GM12878 (cell line): Measurements from ENCODE around the gene EYS. TPM values are rescaled to one million over a fixed set of nuclear protein-coding genes. Genes with fewer than 3 reads are reported as not detected.

Source experiments
- ATF2 ChIP-seq: IDR thresholded peaks from 2 replicates; pipeline ENCODE4 v1.6.1; 2012; ENCODE audit warnings: low read length, inconsistent platforms
- FOS ChIP-seq: IDR thresholded peaks from 3 replicates; pipeline ENCODE4 v1.6.1; 2011; ENCODE audit warnings: borderline replicate concordance; ENCODE audit not compliant: insufficient read length; ENCODE audit errors: extremely low read depth
- GATAD2B ChIP-seq: fragments of 450-650 bp; conservative IDR thresholded peaks from 2 replicates; pipeline ENCODE4 v1.6.1; 2017; ENCODE audit warnings: low read depth, mild to moderate bottlenecking, moderate library complexity
- HSF1 ChIP-seq: fragments of 150-350 bp; IDR thresholded peaks from 2 replicates; pipeline ENCODE4 v1.6.1; 2014; ENCODE audit warnings: mild to moderate bottlenecking, low read depth, low read length
- NBN ChIP-seq: fragments of 450-650 bp; IDR thresholded peaks from 2 replicates; pipeline ENCODE4 v1.6.1; 2016
- PKNOX1 ChIP-seq: fragments of 450-650 bp; IDR thresholded peaks from 2 replicates; pipeline ENCODE4 v1.6.1; 2016; ENCODE audit warnings: mild to moderate bottlenecking
- POLR2AphosphoS5 ChIP-seq: IDR thresholded peaks from 2 replicates; pipeline ENCODE4 v1.6.1; 2011; ENCODE audit warnings: mild to moderate bottlenecking, low read length, inconsistent platforms
- TCF7 ChIP-seq: IDR thresholded peaks from 2 replicates; pipeline ENCODE4 v1.6.1; 2014; ENCODE audit warnings: antibody characterized with exemption, borderline replicate concordance
- ZNF384 ChIP-seq: IDR thresholded peaks from 2 replicates; pipeline ENCODE4 v1.6.1; 2012; ENCODE audit warnings: low read depth, mild to moderate bottlenecking, low read length, improper control_type of control experiment, borderline replicate concordance
- polyA plus RNA-seq, 11 experiments: library from polyadenylated mRNA; depleted of rRNA in 4 of 11; unstranded in 6 of 11; stranded (reverse) in 5 of 11; fragments of >200 nt; fragmentation: Nextera tagmentation in 4 of 11; fragmentation: Illumina TruSeq in 1 of 11; extraction: Ambion mirVana in 4 of 11; extraction: Trizol in 1 of 11; gene quantifications; 1 replicate in 1 of 11; 2 replicates in 10 of 11; pipeline versions ENCODE4 v1.2.1 to v1.2.3, GENCODE V29; 2011 to 2016; ENCODE audit warnings: inconsistent platforms in 2 of 11, missing spikeins in 2 of 11, low read depth in 1 of 11
- total RNA-seq, 4 experiments: library from RNA; depleted of rRNA in 3 of 4; stranded (reverse); fragments of >200 nt in 3 of 4; fragmentation: Illumina TruSeq in 1 of 4; extraction: Trizol in 1 of 4; gene quantifications; 2 replicates each; pipeline versions ENCODE4 v1.2.1 to v1.2.3, GENCODE V29; 2013 to 2021
- TF ChIP-seq, protein P1 (sequence below): IDR thresholded peaks from 2 replicates; pipeline ENCODE4 v1.6.1; 2011; ENCODE audit warnings: mild to moderate bottlenecking, low read depth, low read length, moderate library complexity; ENCODE audit not compliant: insufficient replicate concordance
- TF ChIP-seq, protein P2 (sequence below): IDR thresholded peaks from 2 replicates; pipeline ENCODE4 v1.6.1; 2012; ENCODE audit warnings: low read depth, low read length, improper control_type of control experiment
- TF ChIP-seq, protein P3 (sequence below): IDR thresholded peaks from 2 replicates; pipeline ENCODE4 v1.6.1; 2012; ENCODE audit warnings: low read depth, low read length, improper control_type of control experiment

EYS gene
- total and polyA plus RNA-seq, 10 of the 15 experiments (the other 5 are each of a cell fraction or from before 2014, with no cell fraction given) = under 0.01 to 0.14 (median 0.02) TPM; not detected in 1

DNA sequence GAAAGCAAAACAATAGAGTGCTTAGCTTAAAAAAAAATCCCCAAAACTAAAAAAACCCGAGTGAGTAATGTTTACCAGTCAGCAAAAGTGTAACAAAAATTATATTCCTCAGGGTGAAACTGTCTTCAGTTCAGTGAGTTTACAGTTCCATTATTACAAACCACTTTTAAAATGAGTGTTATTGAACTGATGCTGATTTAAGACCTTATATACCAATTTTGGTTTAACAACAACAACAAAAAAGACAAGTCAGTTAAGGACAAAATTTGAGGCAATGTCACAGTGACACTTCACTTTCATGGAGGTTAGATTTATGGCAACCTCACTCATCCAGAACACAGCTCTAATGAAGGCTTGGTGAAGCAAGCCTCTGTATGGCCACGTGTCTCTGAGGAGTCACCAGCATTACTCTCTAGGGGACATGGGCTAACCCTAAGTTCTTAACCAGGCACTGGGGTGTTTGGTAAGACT, 1440.6 kb downstream of the EYS start (continued):
- TF ChIP-seq HSF1 (no peak), TCF7 (peak; percentile 39; the same call in 1 of the 2 replicates), POLR2AphosphoS5 (no peak), GATAD2B (no peak), ATF2 (peak; percentile 90), ZNF384 (peak; percentile 77), PKNOX1 (peak; percentile 87), NBN (peak; percentile 85), FOS (no peak)
- TF ChIP-seq, protein P1, sequence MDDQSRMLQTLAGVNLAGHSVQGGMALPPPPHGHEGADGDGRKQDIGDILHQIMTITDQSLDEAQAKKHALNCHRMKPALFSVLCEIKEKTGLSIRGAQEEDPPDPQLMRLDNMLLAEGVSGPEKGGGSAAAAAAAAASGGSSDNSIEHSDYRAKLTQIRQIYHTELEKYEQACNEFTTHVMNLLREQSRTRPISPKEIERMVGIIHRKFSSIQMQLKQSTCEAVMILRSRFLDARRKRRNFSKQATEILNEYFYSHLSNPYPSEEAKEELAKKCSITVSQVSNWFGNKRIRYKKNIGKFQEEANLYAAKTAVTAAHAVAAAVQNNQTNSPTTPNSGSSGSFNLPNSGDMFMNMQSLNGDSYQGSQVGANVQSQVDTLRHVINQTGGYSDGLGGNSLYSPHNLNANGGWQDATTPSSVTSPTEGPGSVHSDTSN = peak; percentile 49
- TF ChIP-seq, protein P2, sequence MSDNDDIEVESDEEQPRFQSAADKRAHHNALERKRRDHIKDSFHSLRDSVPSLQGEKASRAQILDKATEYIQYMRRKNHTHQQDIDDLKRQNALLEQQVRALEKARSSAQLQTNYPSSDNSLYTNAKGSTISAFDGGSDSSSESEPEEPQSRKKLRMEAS = no peak
- TF ChIP-seq, protein P3, sequence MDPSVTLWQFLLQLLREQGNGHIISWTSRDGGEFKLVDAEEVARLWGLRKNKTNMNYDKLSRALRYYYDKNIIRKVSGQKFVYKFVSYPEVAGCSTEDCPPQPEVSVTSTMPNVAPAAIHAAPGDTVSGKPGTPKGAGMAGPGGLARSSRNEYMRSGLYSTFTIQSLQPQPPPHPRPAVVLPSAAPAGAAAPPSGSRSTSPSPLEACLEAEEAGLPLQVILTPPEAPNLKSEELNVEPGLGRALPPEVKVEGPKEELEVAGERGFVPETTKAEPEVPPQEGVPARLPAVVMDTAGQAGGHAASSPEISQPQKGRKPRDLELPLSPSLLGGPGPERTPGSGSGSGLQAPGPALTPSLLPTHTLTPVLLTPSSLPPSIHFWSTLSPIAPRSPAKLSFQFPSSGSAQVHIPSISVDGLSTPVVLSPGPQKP = no peak
